Muscle layer of duodenum (tissue), 2 donors: ENCODE measurements around the gene SUOX.

Source experiments
- H3K27ac ChIP-seq: one replicate; pipeline ENCODE4 v1.7.0; 2013; ENCODE audit warnings: mild to moderate bottlenecking, low read length
- H3K27me3 ChIP-seq: one replicate; pipeline ENCODE4 v1.7.0; 2013; ENCODE audit warnings: low read depth, mild to moderate bottlenecking, control low read depth, low read length
- H3K36me3 ChIP-seq, 2 donors: one replicate each; pipeline ENCODE4 v1.7.0; 2013; ENCODE audit warnings: low read length in 2 of 2, control low read depth in 1 of 2, mild to moderate bottlenecking in 1 of 2; ENCODE audit not compliant: insufficient read depth in 2 of 2, control insufficient read depth in 1 of 2
- H3K4me1 ChIP-seq, 2 donors: one replicate each; pipeline ENCODE4 v1.7.0; 2013; ENCODE audit warnings: low read length in 2 of 2, mild to moderate bottlenecking in 2 of 2, control low read depth in 1 of 2, moderate library complexity in 1 of 2; ENCODE audit not compliant: insufficient read depth in 2 of 2, control insufficient read depth in 1 of 2
- H3K4me3 ChIP-seq, 2 donors: one replicate each; pipeline ENCODE4 v1.7.0; 2013; ENCODE audit warnings: low read length in 2 of 2, low read depth in 1 of 2, mild to moderate bottlenecking in 1 of 2
- H3K9me3 ChIP-seq, 2 donors: one replicate each; pipeline ENCODE4 v1.7.0; 2013; ENCODE audit warnings: low read length in 2 of 2, control low read depth in 1 of 2, mild to moderate bottlenecking in 1 of 2; ENCODE audit not compliant: control insufficient read depth in 1 of 2
- donor health status: healthy.

SUOX gene

GRCh38 chr12:55996715-55997534 lies at the start of gene SUOX:
SUOX (plus strand) TSS chr12:55997276; CDS start chr12:56002222, 4,946 bp downstream.
- peak within 1 kb of the TSS; percentile 89 to 94 for H3K4me3 ChIP-seq
- peak within 1 kb of the TSS; percentile 88 for H3K27ac ChIP-seq
- peaks cover 24 to 29% of the 10 kb centered on the region in 2 donors for H3K36me3 ChIP-seq
- no peaks in the 10 kb centered on the region for H3K27me3 ChIP-seq
- H3K9me3 ChIP-seq = no peaks in the 10 kb centered on the region
- peaks cover 3 to 18% of the 10 kb centered on the region in 2 donors for H3K4me1 ChIP-seq

- Histone ChIP-seq H3K27me3 (no peaks in the 10 kb centered on the region), H3K9me3 (no peaks in the 10 kb centered on the region), H3K4me3 (no peak overlapping the region), H3K36me3 (peaks cover 25 to 32% of the 10 kb centered on the region in 2 donors), H3K4me1 (no peaks in the 10 kb centered on the region), H3K27ac (no peak overlapping the region)
These were observed 41.7 kb upstream of the SUOX start for GRCh38 chr12:55955344-55955743.

- Histone ChIP-seq H3K4me3 (no peak overlapping the region), H3K27ac (no peak overlapping the region), H3K36me3 (peaks cover 25 to 31% of the 10 kb centered on the region in 2 donors)
These were observed 41.1 kb upstream of the SUOX start for GRCh38 chr12:55955800-55956508.

GRCh38 chr12:55957106-55957859 lies 39.8 kb upstream of the SUOX start:
- Histone ChIP-seq H3K36me3 (peaks cover 11 to 18% of the 10 kb centered on the region in 2 donors), H3K27me3 (no peaks in the 10 kb centered on the region), H3K4me3 (no peak overlapping the region), H3K9me3 (no peaks in the 10 kb centered on the region), H3K4me1 (no peaks in the 10 kb centered on the region), H3K27ac (no peak overlapping the region)

More at GRCh38 chr12:55955800-55956508, 41.1 kb upstream of the SUOX start:
- Histone ChIP-seq H3K27me3 (no peaks in the 10 kb centered on the region), H3K9me3 (no peaks in the 10 kb centered on the region), H3K4me1 (no peaks in the 10 kb centered on the region)

GRCh38 chr12:55963760-55964159 lies 33.3 kb upstream of the SUOX start:
- Histone ChIP-seq H3K4me3 (no peak overlapping the region), H3K27ac (no peak overlapping the region), H3K36me3 (no peaks in the 10 kb centered on the region), H3K27me3 (no peaks in the 10 kb centered on the region), H3K9me3 (no peaks in the 10 kb centered on the region), H3K4me1 (peaks cover 7 to 14% of the 10 kb centered on the region in 2 donors)

- H3K9me3 ChIP-seq = no peaks in the 10 kb centered on the region
- no peaks in the 10 kb centered on the region for H3K27me3 ChIP-seq
- no peak overlapping the region for H3K4me3 ChIP-seq
- no peak overlapping the region for H3K27ac ChIP-seq
- H3K4me1 ChIP-seq = peaks cover 7 to 14% of the 10 kb centered on the region in 2 donors
- H3K36me3 ChIP-seq = no peaks in the 10 kb centered on the region
These were observed 31.8 kb upstream of the SUOX start for GRCh38 chr12:55965240-55965639.

GRCh38 chr12:55965941-55966407 lies 31.1 kb upstream of the SUOX start, which contains the start of gene PMEL:
PMEL (minus strand) TSS chr12:55966042; CDS start chr12:55966011, 31 bp downstream.
- H3K36me3 ChIP-seq = peaks cover 0 to 5% of the 10 kb centered on the region in 2 donors

GRCh38 chr12:55966408-55967281 lies 30.4 kb upstream of the SUOX start, which contains the start of gene CDK2:
CDK2 (plus strand) TSS chr12:55966830; CDS start chr12:55967009, 179 bp downstream.
- no peaks in the 10 kb centered on the region for H3K9me3 ChIP-seq
- H3K4me1 ChIP-seq = peaks cover 7 to 14% of the 10 kb centered on the region in 2 donors
- peaks cover 0 to 8% of the 10 kb centered on the region in 2 donors for H3K36me3 ChIP-seq
- no peaks in the 10 kb centered on the region for H3K27me3 ChIP-seq
- peak within 1 kb of the TSS; percentile 82 to 86 for H3K4me3 ChIP-seq
- H3K27ac ChIP-seq = peak within 1 kb of the TSS; percentile 80

More at GRCh38 chr12:55965941-55966407, 31.1 kb upstream of the SUOX start, which contains the start of gene PMEL:
- peaks cover 7 to 14% of the 10 kb centered on the region in 2 donors for H3K4me1 ChIP-seq
- no peaks in the 10 kb centered on the region for H3K27me3 ChIP-seq
- H3K4me3 ChIP-seq = peak within 1 kb of the TSS; percentile 82 to 86
- H3K9me3 ChIP-seq = no peaks in the 10 kb centered on the region
- peak within 1 kb of the TSS; percentile 80 for H3K27ac ChIP-seq

- H3K27ac ChIP-seq = no peak overlapping the region
- no peak overlapping the region for H3K4me3 ChIP-seq
- peaks cover 7 to 23% of the 10 kb centered on the region in 2 donors for H3K4me1 ChIP-seq
- no peaks in the 10 kb centered on the region for H3K27me3 ChIP-seq
- peaks cover 0 to 8% of the 10 kb centered on the region in 2 donors for H3K36me3 ChIP-seq
- no peaks in the 10 kb centered on the region for H3K9me3 ChIP-seq
These were observed 27.7 kb upstream of the SUOX start for GRCh38 chr12:55969356-55969755.

GRCh38 chr12:55970775-55971174 lies 26.3 kb upstream of the SUOX start:
- Histone ChIP-seq H3K4me1 (peaks cover 6 to 33% of the 10 kb centered on the region in 2 donors), H3K36me3 (peaks cover 0 to 8% of the 10 kb centered on the region in 2 donors), H3K27ac (no peak overlapping the region), H3K4me3 (no peak overlapping the region), H3K9me3 (no peaks in the 10 kb centered on the region), H3K27me3 (no peaks in the 10 kb centered on the region)
